Adrenal gland (tissue), 5 donors: ENCODE measurements around the gene GABARAPL1.

Experiments used
- CTCF ChIP-seq, 6 experiments: fragments of 450-650 bp in 4 of 6; fragments of 200-600 bp in 2 of 6; sonication (generic) in 1 of 6; IDR thresholded peaks; 1 replicate in 5 of 6; 2 replicates in 1 of 6; pipeline versions ENCODE4 v1.5.1 to v1.8.0; 2016 to 2021; ENCODE audit warnings: antibody characterized with exemption in 6 of 6, mild to moderate bottlenecking in 2 of 6, moderate library complexity in 1 of 6
- POLR2A ChIP-seq, 2 donors: fragments of 450-650 bp; IDR thresholded peaks; one replicate each; pipeline ENCODE4 v1.6.1; 2017; ENCODE audit warnings: antibody characterized with exemption in 2 of 2, mild to moderate bottlenecking in 2 of 2, moderate library complexity in 1 of 2
- donor health status: DM: no; HTN: no; CAD: no.

- TF ChIP-seq POLR2A (IDR thresholded peaks at IDR 0.05) (no peak), CTCF (IDR thresholded peaks at IDR 0.05) (no peak)
These were observed 39.0 kb downstream of the GABARAPL1 start for GRCh38 chr12:10251669-10252068.
